HuH-7 (cell line): ENCODE results near the gene OSCAR.
"Not testable (repeated sequence)": the region's sequence is repeated elsewhere in the genome, so short reads cannot be mapped to it uniquely, and the experiment has no call there.

Source experiments
- DNase-seq: peaks from one replicate; pipeline ENCODE4 v3.0.0; 2011; ENCODE audit warnings: low spot score

The OSCAR gene

DNA sequence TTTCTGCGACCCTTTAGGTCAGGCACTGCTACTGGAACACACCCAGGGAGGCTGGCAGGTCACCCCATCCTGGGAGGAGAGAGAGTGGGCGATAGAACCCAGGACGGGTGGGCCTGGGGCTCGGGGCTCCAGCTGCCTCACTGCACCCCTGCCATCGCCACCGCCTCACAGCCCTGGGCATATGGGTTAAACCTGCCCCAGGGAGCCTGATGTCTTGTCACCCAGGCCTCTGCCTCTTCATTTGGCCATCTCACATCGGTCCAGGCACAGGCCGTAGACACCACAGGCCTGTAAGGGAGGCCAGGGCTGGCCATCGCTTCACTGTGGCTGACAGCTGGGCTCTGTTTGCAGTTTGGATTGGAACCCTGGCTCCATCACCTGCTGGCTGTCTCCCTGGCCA is 25.1 kb upstream of the OSCAR start:
- DNase-seq = no peak

DNA sequence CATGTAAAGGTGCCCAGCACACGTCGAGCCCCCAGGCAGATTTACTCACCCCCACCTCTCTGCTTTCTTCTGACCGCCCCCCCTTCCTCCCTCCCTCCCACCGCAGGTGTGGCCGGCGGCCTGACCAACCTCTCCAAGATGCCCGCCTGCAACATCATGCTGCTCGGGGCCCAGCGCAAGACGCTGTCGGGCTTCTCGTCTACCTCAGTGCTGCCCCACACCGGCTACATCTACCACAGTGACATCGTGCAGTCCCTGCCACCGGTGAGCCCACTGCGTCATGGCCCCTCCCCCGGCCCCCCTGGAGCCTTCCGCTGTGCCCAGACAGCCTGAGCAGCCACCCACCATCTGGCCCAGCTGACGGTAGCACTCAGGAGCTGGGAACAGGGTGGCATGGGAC is 23.8 kb upstream of the OSCAR start:
- no peak for DNase-seq

DNA sequence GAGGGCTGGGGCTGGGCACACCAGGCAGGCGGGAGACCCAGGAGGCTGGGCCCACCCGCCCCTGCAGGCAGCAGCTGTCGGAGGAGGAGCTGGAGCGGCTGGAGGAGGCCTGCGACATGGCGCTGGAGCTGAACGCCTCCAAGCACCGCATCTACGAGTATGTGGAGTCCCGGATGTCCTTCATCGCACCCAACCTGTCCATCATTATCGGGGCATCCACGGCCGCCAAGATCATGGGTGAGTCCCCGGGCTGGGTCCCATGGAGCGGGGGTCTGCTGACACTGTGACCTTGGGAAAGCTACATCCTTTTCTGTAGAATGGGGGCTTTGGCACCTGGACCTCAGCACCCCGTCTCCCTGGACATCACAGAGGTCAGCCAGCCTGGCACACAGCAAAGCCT is 23.1 kb upstream of the OSCAR start:
- no peak for DNase-seq

DNA sequence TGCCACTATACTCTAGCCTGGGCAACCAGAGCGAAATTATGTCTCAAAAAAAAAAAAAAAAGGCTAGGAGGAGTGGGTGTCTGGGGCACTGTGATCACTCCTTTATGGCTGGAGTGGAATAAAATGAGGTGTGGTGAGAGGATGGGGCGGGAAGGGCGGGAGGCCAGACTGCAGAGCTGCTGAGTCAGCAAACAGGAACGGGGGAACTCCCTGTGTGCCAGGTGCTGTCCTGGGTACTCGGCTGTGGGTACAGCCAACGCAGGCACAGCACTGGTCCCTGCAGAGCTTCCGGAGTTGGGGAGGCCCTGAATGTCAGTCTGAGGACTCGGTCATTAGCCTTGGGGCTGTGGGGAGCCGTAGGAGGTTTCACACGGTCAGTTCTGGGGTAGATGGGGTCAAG is 20.7 kb upstream of the OSCAR start:
- no peak for DNase-seq

DNA sequence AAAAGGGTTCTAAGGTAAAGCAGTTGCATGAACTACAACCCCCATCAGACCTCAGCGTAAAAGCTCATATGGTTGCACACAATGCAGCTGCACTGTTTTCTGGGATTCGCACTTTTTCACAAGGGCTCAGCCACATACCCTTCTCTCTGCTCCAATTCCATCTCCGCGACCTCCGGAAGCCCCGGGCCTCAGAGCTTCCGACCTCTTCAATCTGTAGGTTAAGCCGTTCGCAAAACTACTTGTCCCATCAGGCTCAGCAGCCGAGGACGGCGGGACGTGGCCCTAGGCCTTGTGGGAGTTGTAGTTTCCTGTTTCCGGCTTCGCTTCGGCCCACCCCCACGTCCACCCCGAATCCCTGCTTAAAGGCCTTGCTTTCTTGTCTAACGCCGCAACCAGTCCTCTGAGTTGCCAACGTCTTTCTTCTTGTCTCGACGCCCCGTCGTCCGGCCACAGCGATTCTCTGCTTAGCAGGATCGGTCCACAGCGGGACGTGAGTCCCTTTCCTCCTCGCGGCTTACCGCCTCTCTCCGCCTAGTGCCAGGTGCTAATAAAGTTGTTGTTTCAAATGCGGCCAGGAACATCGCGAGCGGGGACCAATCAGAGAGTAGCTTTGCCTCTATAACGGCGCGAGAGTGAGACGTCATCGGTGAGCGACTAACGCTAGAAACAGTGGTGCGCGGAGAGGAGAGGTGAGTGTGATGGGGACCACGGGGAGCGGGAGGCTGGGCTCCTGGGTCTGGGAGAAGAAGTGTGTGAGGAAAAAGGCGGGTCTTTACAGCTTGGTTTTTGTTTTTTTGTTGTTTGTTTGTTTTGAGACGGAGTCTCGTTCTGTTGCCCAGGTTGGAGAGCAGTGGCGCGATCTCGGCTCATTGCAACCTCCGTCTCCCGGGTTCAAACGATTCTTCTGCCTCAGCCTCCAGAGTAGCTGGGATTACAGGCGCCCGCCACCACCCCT is 14.8 kb upstream of the OSCAR start, which contains the start of the genes PRPF31 and TFPT:
Gene PRPF31 (plus strand): TSS at position 646 of the 955 bp plus-strand sequence. CDS start 2,525 bp downstream, outside the sequence.
Gene TFPT (minus strand): TSS at position 549 of the 955 bp plus-strand sequence. CDS start 388 bp downstream, at position 161.
- DNase-seq = peak; percentile 98

DNA sequence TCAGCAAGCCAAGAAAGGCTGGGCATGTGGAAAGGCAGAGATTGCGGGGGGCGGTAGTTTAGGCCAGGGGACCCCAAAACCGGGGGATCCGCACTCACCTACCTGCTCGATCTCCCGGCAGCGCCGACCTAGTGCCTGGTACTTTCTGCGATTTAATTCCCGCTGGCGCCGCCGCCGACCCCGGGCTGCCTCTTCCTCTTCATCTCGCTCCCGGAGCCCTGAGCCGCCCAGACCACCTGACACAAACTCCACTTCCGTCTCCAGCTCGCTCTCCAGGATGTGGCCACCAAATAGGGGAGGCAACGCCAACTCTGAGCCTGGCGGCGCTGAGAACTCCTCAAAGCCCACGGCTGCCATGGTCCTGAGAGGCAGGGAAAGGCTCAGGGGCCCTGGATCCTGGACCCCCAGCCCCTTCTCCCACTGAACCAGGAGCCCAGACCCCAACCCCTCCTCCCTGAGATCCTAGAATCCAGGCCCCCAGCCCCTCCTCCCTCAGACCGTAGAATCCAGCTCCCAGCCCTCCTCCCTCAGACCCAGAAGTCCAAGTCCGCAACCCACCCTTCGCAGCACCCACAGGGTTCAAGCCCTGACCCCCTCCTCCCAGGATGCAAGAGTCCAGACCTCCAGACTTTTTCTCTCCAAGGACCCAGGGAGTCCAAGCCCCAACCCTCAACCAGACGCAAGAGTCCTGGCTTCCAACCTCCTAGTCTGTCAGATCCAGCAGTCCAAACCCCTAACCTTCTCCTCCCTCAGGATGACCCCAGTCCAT is 13.9 kb upstream of the OSCAR start:
- no peak for DNase-seq

DNA sequence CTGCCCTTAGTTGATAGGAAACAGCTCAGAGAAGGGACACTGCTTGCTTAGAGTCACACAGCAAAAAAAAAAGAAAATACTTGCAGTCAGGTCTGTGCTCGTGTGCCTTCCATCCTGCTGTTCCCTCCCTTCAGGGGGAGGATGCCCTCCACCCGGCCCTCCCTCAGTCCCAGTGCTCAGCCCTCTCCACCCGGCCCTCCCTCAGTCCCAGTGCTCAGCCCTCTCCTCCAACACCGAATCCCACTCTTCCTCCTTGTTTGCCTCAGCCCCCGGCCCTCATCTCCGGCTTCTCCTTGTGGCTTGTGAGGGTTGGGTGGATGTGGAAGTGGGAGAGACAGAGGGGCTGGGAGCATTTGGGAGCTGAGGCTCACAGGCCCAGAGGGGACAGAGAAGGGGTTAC is 9.0 kb upstream of the OSCAR start:
- DNase-seq = no peak

DNA sequence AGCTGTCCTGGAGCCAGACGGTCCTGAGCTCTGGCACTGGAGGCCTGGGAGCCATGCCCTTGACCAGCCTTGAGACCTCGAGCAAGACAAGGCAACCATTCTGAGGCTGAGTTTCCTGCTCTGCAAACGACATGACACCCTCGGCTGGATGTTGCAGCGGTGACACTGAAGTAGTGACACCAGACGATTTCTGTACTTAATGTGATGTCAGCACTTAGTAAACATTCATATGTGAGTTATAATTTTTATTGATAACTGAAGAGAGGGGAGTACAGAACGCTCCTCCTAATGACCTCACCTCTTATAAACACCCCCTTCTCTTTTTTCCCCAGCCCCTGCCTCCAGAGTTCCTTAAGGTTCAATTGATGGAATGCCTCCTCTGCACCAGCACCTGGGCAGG is 7.9 kb upstream of the OSCAR start:
- DNase-seq = no peak

DNA sequence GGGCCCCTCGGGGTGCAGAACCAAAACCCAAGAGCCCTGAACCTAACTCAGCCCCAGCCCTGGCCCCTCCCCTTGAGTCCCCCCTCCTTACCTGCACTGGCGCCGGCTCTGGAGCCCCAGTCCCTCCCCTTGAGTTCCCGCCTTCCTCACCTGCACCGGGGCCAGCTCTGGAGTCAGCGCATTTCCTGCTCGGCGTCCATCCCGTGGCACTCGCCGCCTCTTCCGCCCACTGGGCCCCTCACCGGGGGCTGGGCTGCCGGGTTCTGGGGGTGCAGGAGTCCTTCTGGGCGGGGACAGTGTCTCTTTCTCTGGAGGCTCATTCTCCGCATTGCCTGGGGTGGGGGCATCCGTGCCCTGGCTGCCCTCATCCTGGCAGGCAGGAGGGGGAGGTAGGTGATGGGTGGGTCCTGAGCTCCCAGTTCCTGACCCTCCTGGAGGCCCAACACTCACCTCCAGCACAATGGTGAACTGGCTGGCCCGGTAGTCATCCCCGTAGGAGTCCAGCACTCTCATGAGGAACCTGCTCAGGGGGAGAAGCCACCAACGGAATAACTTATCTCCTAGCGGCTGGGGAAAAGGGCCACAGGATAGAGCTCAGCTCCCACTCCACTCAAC is 7.4 kb upstream of the OSCAR start:
- DNase-seq = no peak

DNA sequence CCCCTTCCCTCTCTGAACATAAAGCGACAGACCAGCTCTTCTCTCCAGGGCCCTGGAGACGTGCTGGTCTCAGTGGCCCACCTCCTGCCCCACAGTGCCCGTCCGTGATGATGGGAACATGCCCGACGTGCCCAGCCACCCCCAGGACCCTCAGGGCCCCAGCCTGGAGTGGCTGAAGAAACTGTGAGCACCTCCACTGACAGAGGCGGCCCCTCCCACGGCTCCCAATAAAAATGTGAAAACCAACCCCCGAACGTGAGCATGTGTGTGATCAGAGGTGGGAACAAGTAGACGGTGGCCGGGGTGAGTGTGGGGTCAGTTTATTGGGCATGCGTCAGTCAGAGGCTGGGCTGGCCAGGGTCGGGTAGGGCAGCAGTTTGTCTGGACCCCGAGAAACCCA is 6.1 kb upstream of the OSCAR start:
- no peak for DNase-seq

DNA sequence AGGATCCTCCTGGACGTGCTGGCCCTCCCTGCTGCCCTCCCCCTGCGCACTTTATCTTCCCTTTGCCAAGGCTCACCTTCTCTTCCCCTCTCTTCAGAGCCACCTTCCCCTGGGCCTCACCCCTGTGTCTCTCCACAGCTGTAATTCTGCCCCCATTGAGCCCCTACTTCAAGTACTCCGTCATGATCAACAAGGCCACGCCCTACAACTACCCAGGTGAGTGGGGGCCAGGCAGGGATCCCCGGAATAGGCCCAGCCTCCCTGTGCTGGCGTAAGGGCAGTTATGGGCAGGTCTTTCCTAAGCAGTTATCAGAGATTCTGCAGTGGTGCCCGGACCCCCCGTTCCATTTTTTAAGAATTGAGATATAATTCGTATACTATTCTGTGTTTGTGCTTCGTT is 5.2 kb upstream of the OSCAR start:
- no peak for DNase-seq

DNA sequence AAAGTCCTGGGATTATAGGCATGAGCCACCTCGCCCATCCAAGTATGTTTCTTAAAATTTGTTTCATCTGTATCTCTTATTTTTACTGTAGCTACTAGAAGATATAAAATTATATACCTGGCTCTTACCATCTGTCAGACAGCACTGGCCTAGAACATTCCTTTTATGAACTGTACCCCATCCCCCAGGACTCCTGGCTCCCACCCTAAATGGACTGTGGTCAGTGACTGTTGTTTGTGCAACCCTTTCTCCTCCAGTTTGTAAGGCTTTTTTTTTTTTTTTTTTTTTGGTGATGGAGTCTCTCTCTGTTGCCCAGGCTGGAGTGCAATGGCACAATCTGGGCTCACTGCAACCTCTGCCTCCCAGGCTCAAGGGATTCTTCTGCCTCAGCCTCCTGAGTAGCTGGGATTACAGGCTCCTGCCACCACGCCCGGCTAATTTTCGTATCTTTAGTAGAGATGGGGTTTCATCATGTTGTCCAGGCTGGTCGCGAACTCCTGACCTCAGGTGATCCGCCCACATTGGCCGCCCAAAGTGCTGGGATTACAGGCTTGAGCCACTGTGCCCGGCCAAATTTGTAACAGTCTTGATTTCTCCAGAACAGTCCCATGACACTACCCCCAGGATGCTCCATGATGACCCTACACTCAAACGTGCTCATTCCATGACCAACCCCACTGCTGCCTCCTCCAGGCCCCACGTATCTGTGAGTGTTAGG is 4.6 kb upstream of the OSCAR start:
- DNase-seq = no peak

DNA sequence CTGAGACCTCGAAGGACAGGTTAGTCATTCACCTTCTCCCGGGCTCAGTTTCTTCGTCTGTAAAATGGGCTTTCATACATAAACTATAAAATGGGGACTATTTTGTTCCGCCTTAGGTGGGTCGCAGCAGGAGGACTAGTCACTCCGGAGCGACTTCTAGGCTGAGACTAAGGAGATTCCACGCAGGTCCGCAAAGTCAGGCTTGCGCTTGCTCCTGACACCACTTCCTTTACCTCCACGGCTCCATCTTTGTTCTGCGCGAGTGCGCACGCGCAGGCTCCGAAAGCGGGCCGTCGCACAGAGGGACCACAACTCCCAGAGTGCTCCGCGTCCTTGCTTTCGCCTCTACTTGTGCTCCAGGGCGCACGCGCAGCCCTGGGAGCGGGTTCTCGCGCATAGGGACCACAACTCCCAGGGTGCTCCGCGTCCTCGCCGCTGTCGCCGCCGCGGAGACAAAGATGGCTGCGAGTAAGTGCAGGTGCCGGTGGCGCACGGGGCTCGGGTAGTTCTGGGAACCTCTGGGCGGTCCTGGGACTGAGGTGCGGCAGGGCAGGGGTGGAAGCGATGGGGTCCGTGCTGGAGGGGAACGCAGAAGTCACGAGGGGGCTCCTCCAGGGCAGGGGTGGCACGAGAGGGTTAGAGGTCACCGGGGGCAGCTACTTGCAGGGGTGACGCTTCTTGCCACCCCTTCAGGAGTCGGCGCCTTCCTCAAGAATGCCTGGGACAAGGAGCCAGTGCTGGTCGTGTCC is 2.0 kb upstream of the OSCAR start, which contains the start of gene NDUFA3:
Gene NDUFA3 (plus strand): TSS at position 435 of the 749 bp plus-strand sequence. CDS start 24 bp downstream, at position 459.
- peak; percentile 99 for DNase-seq

DNA sequence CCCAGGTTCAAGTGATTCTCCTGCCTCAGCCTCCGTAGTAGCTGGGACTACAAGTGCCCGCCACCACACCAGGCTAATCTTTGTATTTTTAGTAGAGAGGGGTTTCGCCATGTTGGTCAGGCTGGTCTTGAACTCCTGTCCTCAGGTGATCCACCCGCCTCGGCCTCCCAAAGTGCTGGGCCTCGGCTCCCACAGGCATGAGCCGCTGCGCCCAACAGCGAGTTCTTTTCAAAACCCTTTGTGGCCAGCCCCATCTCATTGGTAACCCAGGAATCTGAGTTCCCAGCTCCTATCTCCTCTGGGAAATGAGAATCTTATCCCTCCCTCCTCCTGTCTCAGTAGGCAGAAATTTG is 724 bp downstream of the OSCAR start:
- DNase-seq = not testable (repeated sequence)

DNA sequence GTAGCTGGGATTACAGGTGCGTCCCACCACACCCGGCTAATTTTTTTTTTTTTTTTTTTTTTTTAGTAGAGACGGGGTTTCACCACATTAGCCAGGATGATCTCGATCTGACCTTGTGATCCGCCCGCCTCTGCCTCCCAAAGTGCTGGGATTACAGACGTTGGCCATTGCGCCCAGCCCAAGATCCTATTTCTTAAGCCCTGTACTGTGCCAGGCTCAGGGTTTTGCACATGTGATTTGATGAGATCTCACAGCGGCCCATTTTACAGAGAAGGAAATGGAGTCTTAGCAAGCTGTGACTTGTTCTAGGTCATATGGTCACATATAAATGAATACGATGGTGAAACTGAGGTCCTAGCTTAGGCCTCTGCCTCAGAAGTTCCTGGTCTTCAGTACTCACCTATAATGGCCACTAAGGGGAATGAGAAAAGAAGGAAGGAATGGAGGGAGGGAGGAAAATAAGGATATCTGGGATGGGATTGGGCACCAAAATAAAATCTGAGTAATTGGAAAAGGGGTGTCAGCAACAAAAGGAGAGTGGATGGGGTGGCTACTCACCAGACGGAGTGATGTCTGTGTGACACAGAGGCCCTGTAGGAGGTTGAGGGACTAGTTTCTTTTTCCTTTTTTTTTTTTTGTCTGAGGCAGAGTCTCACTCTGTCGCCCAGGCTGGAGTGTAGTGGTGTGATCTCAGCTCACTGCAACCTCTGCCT is 1.3 kb downstream of the OSCAR start:
- DNase-seq = no peak

DNA sequence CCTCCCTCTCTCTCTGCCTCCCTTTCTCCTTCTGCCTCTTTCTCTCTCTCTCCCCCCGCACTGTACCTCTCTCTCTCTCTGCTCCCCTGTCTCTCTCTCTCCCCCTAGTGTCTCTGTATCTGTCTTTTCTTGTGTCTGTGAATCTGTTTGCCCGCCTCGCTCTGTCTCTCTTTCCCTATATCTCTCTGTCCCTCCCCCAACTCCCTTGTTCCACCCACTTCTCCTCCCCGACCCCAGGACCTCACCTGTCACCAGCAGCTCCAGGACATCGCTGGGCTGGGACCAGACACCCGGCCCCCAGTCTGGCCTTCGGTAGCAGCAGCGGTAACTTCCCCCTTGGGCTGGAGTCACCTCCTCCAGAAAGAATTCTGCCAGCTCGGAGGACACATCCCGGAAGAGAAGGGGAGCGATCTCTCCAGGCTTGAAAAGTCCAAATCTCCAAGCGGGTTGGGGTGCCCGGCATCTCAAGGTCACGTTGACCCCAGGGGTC is 3.9 kb downstream of the OSCAR start:
- peak; percentile 53 for DNase-seq

DNA sequence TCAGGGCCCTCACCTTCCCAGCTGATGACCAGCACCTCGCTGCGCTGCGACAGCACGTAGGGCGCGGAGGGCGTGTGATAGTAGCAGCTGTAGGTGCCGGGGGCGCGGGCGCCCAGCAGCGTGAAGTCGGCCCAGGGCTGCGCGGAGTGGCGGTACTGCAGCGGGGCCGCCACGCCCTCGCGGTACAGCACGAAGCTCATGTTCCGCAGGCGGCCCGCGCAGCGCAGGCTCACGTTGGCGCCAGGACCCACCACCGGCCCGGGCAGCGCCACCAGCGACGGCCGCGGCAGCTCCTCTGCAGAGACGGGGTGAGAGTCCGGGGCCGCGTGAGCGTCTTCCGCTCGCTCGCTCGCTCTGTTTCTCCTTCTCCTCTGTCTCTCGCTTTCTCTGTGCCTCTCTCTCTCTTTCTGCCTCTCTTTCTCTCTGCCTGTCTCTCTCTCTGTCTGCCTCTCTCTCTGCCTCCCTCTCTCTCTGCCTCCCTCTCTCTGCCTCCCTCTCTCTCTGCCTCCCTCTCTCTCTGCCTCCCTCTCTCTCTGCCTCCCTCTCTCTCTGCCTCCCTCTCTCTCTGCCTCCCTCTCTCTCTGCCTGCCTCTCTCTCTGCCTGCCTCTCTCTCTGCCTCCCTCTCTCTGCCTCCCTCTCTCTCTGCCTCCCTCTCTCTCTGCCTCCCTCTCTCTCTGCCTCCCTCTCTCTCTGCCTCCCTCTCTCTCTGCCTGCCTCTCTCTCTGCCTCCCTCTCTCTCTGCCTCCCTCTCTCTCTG is 4.6 kb downstream of the OSCAR start:
- DNase-seq = peak; percentile 50

DNA sequence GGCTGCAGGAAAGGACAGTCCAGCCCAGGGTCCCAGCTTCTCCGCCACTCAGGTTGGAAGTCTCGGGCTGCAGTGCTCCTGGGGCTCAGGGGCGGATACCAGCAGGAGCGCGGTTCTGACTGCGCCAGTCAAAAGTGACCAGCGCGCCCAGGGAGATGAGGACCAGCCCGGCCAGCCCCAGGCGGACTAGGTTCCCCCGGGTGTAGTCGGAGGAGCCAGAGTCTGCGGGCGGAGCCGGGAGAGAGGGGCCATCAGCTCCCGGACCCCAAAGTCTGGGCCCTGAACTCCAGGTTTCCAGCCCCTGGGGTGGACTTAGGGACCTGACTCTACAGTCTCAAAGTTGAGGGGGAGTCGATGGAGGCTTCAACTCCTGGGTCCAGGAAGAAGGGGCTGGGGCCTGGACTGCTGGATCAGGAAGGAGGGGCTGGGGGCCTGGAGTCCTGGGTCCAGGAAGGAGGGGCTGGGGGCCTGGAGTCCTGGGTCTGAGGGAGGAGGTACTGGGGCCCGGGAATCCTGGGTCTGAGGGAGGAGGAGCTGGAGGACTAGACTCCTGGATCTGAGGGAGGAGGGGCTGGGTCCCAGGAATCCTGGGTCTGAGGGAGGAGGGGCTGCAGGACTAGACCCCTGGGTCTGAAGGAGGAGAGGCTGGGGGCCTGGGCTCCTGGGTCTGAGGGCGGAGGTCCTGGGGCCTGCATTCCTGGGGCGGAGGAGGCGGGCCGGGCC is 5.3 kb downstream of the OSCAR start:
- no peak for DNase-seq
